Activated T-helper 1 cell treated with Interleukin-2 at 50 U/mL for 16 hours (primary cell): Measurements from ENCODE around the gene RPTOR.
"Not testable (repeated sequence)": the region's sequence is repeated elsewhere in the genome, so short reads cannot be mapped to it uniquely, and the experiment has no call there.

Source experiments
- DNase-seq: peaks from one replicate; pipeline ENCODE4 v3.0.0-alpha.2; 2020; ENCODE audit warnings: low read depth

Gene RPTOR

GRCh38 chr17:80516171-80516932, 28.3 kb upstream of the RPTOR start:
- no peak for DNase-seq

GRCh38 chr17:80517641-80518040, 27.0 kb upstream of the RPTOR start:
- no peak for DNase-seq

GRCh38 chr17:80518392-80518791, 26.2 kb upstream of the RPTOR start:
- DNase-seq: no peak

GRCh38 chr17:80519091-80519781, 25.4 kb upstream of the RPTOR start:
- no peak for DNase-seq

GRCh38 chr17:80520810-80521455, 23.7 kb upstream of the RPTOR start:
- DNase-seq: no peak

- no peak for DNase-seq
Observed at GRCh38 chr17:80523054-80523744, 21.4 kb upstream of the RPTOR start.

GRCh38 chr17:80523956-80524712, 20.5 kb upstream of the RPTOR start:
- DNase-seq: no peak

- DNase-seq: no peak
Observed at GRCh38 chr17:80526116-80526910, 18.3 kb upstream of the RPTOR start.

- DNase-seq: no peak
Observed at GRCh38 chr17:80527016-80527645, 17.5 kb upstream of the RPTOR start.

GRCh38 chr17:80528536-80528935, 16.1 kb upstream of the RPTOR start:
- DNase-seq: no peak

GRCh38 chr17:80529104-80529903, 15.3 kb upstream of the RPTOR start:
- no peak for DNase-seq

- DNase-seq: no peak
Observed at GRCh38 chr17:80529904-80530292, 14.7 kb upstream of the RPTOR start.

- no peak for DNase-seq
Observed at GRCh38 chr17:80531400-80531799, 13.2 kb upstream of the RPTOR start.

GRCh38 chr17:80537386-80537785, 7.3 kb upstream of the RPTOR start:
- not testable (repeated sequence) for DNase-seq

- no peak for DNase-seq
Observed at GRCh38 chr17:80538484-80538883, 6.2 kb upstream of the RPTOR start.

GRCh38 chr17:80539022-80539641, 5.5 kb upstream of the RPTOR start:
- DNase-seq: no peak

GRCh38 chr17:80545499-80545826, 825 bp downstream of the RPTOR start:
- no peak for DNase-seq

- DNase-seq: no peak
Observed at GRCh38 chr17:80546267-80546666, 1.6 kb downstream of the RPTOR start.

- DNase-seq: no peak
Observed at GRCh38 chr17:80552523-80552922, 7.9 kb downstream of the RPTOR start.
